Activated CD4-positive, alpha-beta T cell treated with anti-CD3 and anti-CD28 coated beads for 24 hours (primary cell): ENCODE data around the gene RNF5.
A peak's percentile ranks its signal among the peaks of the same experiment; 100 is the strongest.
"Not testable (repeated sequence)": the region's sequence is repeated elsewhere in the genome, so short reads cannot be mapped to it uniquely, and the experiment has no call there.

ENCODE experiments used
- DNase-seq, 2 donors: peaks; one replicate each; pipeline ENCODE4 v3.0.0-alpha.2; 2020; ENCODE audit warnings: low read depth in 2 of 2

RNF5 gene

DNA sequence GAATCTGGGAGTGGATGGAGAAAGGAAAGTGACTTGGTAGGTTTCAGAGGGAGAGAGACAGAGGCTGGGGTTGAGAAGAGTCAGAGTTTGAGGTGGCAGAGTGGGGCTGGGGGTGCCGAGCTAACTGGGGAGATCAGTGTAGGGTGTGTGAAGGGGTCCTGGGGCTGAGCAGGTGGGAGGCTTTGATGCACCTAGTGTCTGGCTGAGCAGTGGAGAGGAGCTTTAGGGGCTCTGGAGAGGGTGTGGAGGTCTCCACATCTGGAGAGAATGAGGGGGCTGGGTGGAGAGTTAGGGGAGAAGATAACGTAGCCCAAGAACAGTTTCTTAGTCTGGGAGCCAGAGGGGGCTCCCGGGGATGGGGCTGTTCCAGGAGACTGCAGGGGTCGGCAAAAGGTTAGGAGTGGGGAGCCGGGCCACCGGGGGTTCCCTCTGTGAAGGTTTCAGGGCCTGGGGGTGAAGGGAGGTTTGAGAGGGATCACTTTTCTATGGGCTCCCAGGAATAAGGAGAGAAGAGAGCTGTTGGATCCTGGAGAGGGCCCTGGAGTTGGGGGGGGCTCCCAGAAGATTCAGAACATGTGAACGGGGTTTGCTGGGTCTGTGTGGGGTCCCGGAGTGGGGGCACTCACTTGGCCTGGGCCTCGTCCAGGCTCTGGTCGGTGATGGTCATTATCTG is 11.0 kb downstream of the RNF5 start:
- no peak for DNase-seq

DNA sequence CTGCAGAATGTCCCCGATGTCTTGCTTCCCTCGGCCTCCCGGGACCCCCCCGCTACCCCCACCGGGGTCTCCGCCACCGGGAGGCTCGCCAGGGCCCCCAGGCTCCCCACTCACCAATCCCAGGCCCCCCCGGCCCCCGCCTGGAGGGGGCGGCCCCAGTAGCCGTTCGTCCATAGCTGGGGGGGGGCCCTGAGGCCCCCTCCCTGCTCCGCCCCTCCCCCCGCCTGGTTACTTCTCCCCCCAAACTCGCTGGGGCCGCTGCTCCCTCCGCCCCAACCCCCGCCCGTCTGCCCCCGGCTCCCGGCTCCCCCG is 11.5 kb downstream of the RNF5 start:
- DNase-seq = no peak

DNA sequence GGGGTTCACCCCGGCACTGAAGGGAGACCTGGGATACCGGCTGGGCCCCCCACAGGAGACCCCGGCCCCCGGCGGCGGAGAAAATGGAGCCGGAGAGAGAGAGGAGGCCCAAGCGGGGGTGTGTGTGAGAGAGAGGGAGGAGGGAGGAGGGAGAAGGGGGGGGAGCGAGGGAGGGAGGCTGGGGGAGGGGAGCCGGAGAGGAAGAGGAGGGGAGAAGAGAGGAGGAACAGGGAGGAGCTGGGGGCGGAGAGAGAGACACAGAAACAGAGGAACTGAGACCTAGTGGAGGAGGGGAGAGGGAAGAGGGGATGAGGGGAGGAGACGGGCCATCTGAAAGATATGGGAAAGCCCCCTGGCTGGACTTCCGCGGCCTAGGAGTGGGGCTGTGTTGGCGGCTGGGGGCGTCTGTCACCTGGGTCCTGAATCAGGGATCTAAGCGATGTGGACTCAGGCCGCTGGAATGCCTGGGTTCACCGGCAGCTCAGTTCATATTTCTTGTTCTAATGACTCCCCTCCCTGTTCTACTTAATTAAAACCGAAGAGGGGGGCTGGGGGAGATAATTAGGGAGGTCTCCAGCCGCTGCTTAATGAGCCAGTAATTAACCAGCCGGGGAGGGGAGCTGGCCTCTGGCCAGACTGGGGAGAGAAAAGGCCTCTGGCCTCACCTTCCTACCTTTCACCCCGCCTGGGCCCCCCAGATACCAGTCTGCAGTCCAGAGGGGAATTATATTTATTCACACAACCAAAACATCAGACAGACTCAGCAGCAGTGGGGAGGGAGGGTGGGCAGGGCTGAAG is 12.0 kb downstream of the RNF5 start, which contains the start of gene PBX2:
PBX2 (minus strand) TSS at position 149 of the 798 bp plus-strand sequence. CDS start 287 bp downstream, outside the sequence.
- peak; percentile 75 to 86 for DNase-seq

DNA sequence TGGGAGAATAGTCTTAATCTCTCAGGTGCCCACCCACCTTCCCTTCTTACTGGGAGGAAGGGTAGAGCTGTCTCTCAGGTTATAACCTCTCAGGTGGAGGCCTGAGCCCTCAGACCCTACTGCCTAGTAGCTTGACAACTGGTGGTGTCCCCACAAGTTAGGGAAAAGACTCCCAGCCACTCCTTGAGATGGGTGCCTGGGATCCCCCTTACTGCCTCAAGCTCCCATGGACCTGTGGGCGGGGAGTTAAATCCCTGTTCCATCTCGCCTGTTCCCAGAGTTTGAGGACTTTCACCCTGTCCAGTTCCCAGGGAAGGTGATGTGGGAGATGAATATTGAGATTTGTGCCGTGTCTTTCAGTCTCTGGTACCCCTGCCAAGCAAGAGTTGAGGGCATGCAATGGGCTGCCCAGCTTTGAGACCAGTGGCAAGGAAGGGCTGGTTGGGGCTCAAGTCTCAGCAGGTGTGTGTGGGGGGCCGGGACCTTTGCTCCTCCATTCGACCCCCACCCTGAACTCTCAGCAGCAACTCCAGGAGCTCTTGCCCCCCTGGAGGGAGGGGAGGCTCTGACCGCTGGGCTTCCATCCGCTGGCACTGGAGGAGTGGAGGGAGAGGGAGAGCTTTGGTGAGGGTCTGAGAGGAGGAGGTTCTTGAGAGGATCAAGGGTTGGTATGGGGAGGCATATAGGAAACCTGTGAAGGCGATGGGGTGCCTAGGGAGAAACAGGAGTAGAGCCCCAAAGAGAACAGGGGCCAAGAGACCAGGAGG is 12.9 kb downstream of the RNF5 start:
- DNase-seq = no peak

DNA sequence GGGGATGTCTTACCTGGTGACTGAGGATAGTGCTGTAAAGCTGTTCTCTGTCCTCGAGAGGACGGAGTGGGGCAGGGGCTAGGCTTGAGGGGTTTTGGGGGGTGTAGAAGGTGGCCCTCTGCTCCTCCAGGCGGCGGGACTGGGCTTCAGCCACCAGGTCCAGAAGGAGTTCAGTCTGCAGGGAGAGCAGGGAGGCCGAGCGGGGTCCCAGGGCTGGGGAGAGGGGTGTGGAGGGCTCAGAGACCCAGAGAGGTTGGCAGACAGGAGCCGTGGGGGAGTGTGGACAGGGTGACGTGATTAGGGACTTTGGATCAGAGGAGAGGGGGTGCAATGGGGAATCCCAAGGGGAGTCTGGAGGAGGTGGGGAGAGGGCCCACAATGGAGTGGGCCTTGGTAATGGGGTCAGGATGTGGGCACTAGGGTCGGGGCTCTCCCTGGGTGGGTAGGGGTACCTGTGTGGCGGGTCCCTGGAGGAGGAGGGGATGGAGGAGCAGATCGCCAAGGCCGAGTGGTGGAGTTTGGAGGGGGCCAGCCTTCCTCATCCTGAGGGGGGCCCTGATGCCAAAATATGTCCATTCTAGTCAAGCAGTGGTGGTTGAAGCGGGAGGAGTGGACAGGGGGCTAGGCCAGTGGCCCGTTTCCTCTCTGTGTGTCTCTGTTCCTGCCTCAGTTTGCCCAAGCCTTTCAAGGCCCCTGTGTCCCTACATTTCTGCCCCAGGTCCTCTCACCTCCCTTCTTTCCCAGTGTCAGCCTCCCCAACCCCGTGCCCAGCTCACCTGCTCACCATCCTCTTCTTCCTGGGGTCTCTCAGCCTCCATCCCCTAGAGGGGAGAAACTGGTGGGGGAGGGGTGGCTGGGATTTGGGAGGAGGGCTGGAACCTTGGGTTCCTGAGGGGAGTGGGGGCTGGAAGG is 13.7 kb downstream of the RNF5 start:
- no peak for DNase-seq

DNA sequence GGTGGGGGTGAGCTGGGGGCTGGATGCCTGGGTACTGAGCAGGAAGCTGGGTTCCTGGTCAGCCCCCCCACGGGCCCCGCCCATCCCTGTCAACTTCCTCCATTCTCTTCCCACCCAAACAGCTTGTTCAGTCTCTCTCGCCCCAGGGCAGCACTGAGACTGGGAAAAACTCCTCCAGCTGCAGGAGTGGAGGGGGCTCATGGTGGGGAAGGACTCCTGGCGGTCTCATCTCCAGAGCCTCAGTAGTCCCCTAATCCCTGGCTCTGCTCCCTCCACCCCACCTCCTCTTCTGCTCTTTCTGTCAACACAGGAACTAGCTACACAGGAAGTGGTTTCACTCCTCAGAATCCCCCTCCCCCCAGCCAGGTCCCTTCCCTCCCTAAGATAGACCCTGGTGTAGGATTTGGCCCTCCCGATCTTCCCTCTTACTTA is 14.4 kb downstream of the RNF5 start, which contains the start of gene GPSM3:
GPSM3 (minus strand) TSS at position 36 of the 432 bp plus-strand sequence. CDS start 130 bp downstream, outside the sequence.
- peak in 1 of 2 donors; percentile 34 for DNase-seq

DNA sequence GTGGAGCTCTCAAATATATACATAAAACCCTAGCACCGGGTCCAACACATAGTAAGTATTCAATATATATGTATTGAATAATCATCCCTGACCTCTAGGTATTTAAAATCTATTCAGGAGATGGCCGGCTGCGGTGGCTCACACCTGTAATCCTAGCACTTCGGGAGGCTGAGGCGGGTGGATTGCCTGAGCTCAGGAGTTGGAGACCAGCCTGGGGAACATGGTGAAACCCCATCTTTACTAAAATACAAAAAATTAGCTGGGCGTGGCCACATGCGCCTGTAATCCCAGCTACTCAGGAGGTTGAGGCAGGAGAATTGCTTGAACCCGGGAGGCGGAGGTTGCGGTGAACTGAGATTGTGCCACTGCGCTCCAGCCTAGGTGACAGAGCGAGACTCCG is 14.9 kb downstream of the RNF5 start:
- not testable (repeated sequence) for DNase-seq

DNA sequence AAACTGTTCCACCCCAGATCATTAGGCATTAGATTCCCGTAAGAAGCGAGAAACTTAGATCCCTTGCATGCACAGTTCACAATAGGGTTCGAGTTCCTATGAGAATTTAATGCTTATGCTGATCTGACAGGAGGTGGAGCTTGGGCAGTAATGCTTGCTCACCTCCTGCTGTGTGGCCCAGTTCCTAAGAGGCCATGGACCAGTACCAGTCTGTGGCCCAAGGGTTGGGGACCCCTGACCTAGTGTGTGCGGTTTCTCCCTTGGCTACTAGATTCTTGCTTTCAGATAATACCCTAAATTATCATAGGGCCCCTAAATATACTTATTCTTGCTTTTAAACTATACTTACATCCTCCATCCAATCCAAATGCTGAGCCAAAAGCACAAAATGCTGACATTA is 16.2 kb downstream of the RNF5 start:
- no peak for DNase-seq

DNA sequence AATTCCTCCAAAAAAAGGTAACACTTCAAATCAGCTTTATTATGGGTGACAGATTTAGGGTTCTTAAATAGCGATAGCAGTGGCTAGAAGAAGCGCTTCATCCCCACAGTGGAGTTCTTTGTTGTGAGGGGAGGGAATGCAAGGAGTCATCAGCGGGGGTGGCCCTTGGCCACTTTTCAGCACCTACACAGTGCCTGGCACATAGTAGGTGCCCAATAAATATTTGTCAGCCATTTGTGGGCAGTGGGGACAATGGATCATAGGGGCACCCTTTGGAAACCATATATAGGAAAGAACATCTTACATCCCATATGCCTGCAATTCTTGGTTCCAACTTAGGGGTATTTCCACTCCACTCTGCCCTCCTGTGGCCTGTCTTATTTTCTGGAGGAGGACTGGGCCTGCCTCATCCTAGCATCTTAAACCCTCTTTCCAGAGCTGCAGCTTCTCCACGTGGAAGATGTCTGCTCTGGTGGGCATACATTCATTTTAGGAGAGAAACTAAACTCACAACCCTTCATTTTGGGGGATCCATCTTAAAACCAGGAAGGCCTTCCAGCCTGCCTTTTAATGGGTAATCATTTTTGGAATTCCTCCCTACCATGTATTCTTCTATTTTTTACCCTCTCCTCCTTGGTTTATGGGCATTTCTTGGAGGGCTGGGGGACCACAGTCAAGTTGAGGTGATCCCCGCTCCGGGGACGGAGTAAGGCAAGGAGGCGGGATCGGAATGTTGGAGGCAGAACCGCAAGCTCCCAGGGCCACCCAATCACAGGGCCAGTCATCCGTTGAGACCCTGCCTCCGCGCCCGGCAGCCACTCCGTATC is 16.8 kb downstream of the RNF5 start:
- no peak for DNase-seq

DNA sequence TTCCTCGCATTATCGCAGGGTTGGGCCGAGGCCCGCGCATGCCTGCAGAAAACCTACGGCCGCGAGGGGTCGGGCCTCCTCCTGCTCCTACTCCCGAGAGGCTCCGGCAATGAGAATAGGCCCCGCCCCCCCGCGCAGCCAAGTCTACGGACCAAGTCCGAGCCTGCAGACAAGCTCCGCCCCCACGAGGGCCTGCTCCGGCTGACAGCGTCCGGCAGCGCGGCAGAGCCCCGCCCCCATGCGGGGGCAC is 17.4 kb downstream of the RNF5 start:
- peak; percentile 100 for DNase-seq

DNA sequence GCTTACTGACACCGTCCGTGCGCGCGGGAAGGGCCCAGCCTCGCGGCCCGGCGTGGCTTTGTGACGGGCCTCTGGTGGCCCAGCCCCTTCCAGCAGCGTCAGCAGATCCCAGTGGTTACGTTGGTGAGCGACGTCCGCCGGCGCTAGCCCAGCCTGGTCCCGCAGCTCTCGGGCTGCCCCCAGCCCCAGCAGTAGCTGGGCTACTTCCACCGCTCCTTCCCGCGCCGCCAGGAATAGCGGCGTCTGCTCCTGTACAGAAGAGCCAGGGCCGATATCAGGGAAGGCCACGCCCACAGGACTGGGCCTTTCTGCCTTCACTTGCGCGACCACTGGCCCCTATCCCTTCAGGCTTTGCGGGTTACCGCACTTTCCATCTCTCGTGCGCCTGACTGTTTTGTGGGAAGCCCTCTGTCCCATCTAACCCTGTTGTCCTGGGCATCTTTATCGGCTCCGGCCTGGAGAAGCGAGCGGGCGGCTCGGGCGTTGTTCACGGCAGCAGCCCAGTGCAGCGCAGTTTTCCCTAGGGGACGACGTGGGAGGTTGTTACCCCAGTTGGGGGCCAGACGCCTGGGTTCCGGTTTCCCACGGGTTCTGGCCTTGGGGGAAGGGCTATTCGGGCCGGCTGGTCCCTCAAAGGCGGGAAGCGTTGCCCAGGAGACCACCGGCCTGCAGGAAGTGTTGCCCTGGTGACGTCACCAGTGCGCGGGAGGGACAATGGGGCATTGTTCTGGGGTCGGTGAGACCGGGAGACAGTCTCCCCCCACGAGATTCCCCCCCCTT is 17.9 kb downstream of the RNF5 start:
- peak in 1 of 2 donors; percentile 59 for DNase-seq

DNA sequence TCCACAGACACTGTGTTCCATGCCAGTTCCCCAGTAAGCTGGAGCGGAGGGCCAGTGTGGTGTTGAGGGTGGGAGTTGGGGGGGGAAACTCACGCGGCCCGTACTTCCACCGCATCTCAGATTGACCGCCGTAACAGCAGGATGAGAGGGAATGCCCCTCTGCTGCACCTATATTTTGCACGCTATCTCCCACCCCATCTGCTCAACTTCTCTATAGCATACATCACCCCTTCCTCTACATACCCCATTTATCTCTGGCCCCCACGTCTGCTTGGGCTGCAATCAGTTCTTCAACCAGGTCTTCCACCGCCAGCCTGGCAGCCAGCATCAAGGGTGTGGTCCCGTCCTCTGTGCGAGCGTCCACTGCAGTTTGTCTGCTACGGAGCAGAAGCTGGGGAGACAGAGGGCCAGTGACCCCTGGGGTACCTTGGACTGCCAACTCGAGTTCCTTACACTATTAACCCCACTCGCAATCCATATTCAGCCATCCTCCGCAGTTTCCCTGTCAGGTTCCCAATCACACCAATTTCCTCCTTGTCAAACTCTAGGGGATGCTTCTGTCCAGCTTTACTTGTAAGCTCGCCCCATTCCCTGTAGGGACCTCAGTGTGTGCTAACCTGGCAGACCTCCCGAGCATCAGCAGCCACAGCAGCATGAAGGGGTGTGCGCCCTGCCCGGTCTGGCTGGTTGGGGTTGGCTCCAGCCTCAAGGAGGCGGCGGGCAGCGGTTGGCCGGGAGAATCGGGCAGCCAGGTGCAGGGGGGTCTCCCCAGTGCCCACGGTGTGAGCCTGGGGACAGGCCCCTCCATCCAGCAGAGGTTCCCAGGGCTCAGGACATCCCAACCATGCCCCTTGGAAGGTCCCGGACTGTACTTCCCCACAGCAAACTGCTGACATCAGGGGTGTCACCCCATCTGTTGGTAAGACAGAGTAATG is 18.7 kb downstream of the RNF5 start:
- no peak for DNase-seq

DNA sequence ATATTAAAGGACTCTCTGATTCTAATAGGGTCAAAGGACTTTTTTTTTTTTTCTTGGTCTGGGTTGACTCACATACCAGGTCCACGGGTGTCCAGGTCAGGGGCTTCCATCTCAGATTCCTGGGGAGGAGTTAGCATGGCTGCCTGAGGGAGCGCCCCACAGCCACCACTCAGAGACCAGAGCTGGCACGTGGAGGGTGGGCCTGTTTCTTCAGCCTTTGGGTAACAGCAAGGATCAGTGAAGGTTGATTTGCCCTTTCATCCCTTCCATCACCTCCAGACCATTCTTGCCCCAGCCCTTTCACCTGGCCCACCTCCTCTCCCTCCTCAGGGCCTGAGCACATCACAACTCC is 20.1 kb downstream of the RNF5 start:
- DNase-seq = no peak

DNA sequence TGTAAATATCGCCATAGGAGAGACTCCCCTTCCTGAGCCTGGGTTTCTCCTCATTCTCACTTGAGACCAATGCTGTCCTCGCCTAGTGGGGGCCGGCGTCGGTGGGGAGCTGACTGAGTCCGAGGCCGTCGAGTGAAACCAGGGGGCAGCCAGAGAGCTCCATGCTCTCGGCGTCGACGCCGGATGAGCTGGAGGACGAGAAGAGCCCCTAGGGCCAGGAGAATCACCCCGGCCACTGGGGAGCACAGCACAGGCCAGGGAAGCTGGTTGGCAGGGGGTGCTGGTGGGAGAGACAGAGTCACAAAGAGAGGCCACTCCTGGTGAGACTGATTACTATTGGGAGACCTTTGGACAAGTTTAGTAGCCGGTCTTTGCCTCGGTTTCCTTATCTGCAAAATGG is 20.7 kb downstream of the RNF5 start:
- DNase-seq = no peak

DNA sequence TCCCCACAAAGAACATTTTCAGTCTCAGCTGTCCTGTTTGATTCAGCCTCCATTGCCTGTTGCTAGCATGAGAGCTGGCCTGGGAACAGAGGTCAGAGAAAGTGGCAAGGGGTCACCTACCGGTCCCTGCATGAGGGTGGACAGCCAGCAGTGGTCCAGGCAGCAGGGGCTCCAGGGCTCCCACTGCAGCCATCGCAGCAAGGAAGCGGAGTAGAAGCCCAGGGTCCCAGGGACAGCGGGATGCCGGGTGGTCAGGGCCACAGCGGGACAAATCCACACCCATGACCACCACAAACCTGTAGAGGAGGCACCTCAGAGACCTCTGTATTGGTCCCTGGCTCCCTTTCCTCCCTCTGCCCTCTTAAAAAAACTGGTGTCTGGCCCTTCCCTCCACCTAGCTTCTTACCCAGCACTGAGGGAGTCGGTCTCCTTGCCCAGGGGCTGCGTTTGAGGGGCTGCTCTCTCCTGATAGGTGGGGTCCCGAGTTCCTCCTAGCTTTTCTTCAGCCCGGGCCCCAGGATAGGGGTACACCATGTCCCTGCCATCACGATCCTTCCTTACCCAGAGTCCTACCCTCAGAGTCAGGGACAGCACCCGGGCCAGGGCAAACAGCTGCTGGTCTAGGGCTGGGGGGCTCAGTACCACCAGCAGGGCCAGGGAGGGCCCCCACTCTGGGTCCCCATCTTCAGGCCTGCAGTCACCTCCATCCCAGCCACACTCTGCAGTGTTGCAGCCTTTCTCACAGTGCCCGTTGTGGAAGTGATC is 22.7 kb downstream of the RNF5 start:
- no peak for DNase-seq

DNA sequence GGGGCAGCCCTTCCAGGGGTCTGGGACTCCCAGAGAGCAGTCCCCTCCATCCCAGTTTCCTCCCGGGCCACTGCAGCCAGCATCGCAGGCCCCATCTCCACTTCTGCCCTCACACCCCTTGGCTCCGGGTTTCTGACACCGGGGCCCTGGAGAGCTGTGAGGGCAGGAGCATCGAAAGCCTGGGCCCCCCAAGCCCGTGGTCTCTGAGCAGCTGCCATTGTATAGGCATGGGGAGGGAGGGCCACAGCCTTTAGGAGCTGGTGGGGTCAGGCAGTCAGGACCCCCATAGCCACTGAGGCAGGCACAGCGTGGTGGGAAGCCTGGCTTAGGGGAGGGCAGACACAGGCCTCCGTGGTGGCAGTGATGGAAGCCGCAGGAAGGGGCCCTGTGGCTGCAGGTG is 24.0 kb downstream of the RNF5 start:
- no peak for DNase-seq

DNA sequence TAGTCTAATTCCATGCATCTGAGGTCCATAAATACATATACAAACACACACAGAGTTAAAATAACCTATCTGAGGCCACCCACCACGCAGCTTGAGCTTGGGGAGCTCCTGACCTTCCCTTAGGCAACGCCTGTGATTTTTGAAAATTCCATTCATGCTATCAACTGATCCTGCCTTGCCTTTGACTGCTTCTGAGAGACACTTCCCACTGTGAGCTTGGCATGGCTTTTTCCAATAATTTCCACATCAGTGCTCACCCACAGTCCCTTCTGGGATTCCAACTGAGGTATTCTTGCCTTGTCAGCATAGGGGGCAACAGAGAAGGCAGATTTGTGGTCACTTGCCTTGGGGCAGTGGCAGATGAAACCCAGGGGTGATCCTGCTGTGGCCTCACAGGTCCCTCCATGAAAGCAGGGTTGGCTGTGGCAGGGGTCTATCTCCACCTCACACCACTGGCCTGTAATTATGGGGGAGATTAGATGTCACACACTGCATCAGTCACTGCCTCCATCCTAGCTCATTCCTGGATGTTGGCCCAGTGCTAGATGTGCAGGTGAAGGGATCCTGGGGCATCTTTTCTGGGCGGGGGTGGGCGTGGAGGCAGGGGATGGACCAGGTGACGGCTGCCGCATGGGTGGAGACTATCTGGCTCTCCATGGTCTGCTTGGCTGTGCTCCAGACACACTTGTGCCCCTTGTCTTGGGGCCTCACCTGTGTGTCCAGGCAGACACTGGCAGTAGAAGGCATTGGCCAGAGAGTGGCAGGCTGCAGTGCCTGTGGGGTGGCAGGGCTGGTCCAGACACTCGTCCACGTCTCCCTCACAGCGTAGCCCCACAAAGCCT is 25.4 kb downstream of the RNF5 start:
- DNase-seq = no peak
